Activated T-cell treated with anti-CD3 and anti-CD28 coated beads for 4 hours (primary cell): ENCODE results near the gene MYL4.
"Not testable (repeated sequence)": the region's sequence is repeated elsewhere in the genome, so short reads cannot be mapped to it uniquely, and the experiment has no call there.

Experiments
- DNase-seq: peaks from one replicate; pipeline ENCODE4 v3.0.0-alpha.2; 2020

Gene MYL4

GRCh38 chr17:47223007-47223406 lies 13.9 kb downstream of the MYL4 start:
- DNase-seq: no peak

GRCh38 chr17:47223460-47223859 lies 14.3 kb downstream of the MYL4 start:
- no peak for DNase-seq

- DNase-seq: not testable (repeated sequence)
These were observed 14.9 kb downstream of the MYL4 start for GRCh38 chr17:47224077-47224476.

GRCh38 chr17:47224966-47225365 lies 15.8 kb downstream of the MYL4 start:
- no peak for DNase-seq

- DNase-seq: no peak
These were observed 16.3 kb downstream of the MYL4 start for GRCh38 chr17:47225436-47225858.

- DNase-seq: no peak
These were observed 17.0 kb downstream of the MYL4 start for GRCh38 chr17:47225911-47226688.

- no peak for DNase-seq
These were observed 18.7 kb downstream of the MYL4 start for GRCh38 chr17:47227862-47228261.

- peak; percentile 68 for DNase-seq
These were observed 20.6 kb downstream of the MYL4 start for GRCh38 chr17:47229535-47230443.

- DNase-seq: no peak
These were observed 21.7 kb downstream of the MYL4 start for GRCh38 chr17:47230864-47231263.

- no peak for DNase-seq
These were observed 22.2 kb downstream of the MYL4 start for GRCh38 chr17:47231334-47231733.

- no peak for DNase-seq
These were observed 22.7 kb downstream of the MYL4 start for GRCh38 chr17:47231866-47232265.

GRCh38 chr17:47232465-47232864 lies 23.3 kb downstream of the MYL4 start:
- DNase-seq: no peak

- no peak for DNase-seq
These were observed 26.4 kb downstream of the MYL4 start for GRCh38 chr17:47235506-47235905.

GRCh38 chr17:47235923-47236322 lies 26.8 kb downstream of the MYL4 start:
- no peak for DNase-seq

GRCh38 chr17:47237841-47238240 lies 28.7 kb downstream of the MYL4 start:
- no peak for DNase-seq

GRCh38 chr17:47238321-47239010 lies 29.3 kb downstream of the MYL4 start:
- DNase-seq: no peak

GRCh38 chr17:47239619-47239966 lies 30.4 kb downstream of the MYL4 start:
- no peak for DNase-seq

GRCh38 chr17:47239967-47240651 lies 31.0 kb downstream of the MYL4 start:
- no peak for DNase-seq

- DNase-seq: no peak
These were observed 31.7 kb downstream of the MYL4 start for GRCh38 chr17:47240806-47241205.

GRCh38 chr17:47242648-47243047 lies 33.5 kb downstream of the MYL4 start:
- no peak for DNase-seq

GRCh38 chr17:47243737-47244598 lies 34.8 kb downstream of the MYL4 start:
- no peak for DNase-seq

- DNase-seq: no peak
These were observed 35.5 kb downstream of the MYL4 start for GRCh38 chr17:47244697-47245096.
